Astrocyte (in vitro differentiated cells and primary cell): Measurements from ENCODE around the gene TPM3. TPM values are rescaled to one million over a fixed set of nuclear protein-coding genes. Genes with fewer than 3 reads are reported as not detected.
A peak's percentile ranks its signal among the peaks of the same experiment; 100 is the strongest.

ENCODE experiments used
- DNase-seq: peaks from one replicate; pipeline ENCODE4 v3.0.0-alpha.2; 2010; ENCODE audit warnings: low read depth
- FAIRE-seq: peaks from 2 replicates; lab custom pipeline; 2011; peaks lifted over from hg19 to GRCh38; lab: Jason Lieb, UNC
- H2AFZ ChIP-seq: 2 replicates; pipeline ENCODE4 v1.6.0; 2012; ENCODE audit warnings: low read depth, low read length, inconsistent platforms
- H3K27ac ChIP-seq: 2 replicates; pipeline ENCODE4 v1.5.1; 2011; ENCODE audit warnings: low read depth, low read length, inconsistent platforms
- H3K27me3 ChIP-seq: 2 replicates; pipeline ENCODE4 v1.6.0; 2011; ENCODE audit warnings: low read length, inconsistent platforms; ENCODE audit not compliant: insufficient read depth
- H3K36me3 ChIP-seq: 2 replicates; pipeline ENCODE4 v1.5.1; 2011; ENCODE audit warnings: low read length, inconsistent platforms; ENCODE audit not compliant: insufficient read depth
- H3K4me1 ChIP-seq: 2 replicates; pipeline ENCODE4 v1.5.1; 2011; ENCODE audit warnings: low read length, inconsistent platforms; ENCODE audit not compliant: insufficient read depth
- H3K4me2 ChIP-seq: 2 replicates; pipeline ENCODE4 v1.6.0; 2012; ENCODE audit warnings: low read length, inconsistent platforms
- H3K4me3 ChIP-seq: 2 replicates; pipeline ENCODE4 v1.5.1; 2011; ENCODE audit warnings: low read depth, mild to moderate bottlenecking, low read length, inconsistent platforms; ENCODE audit not compliant: insufficient read depth
- H3K79me2 ChIP-seq: 2 replicates; pipeline ENCODE4 v1.6.0; 2012; ENCODE audit warnings: mild to moderate bottlenecking, low read length, inconsistent platforms; ENCODE audit not compliant: insufficient read depth
- H3K9ac ChIP-seq: 2 replicates; pipeline ENCODE4 v1.6.0; 2012; ENCODE audit warnings: mild to moderate bottlenecking, low read length, inconsistent platforms
- H3K9me3 ChIP-seq: 2 replicates; pipeline ENCODE4 v1.5.1; 2012; ENCODE audit warnings: low read depth, mild to moderate bottlenecking, low read length, inconsistent platforms; ENCODE audit not compliant: insufficient read depth
- H4K20me1 ChIP-seq: 2 replicates; pipeline ENCODE4 v1.6.0; 2012; ENCODE audit warnings: low read length, inconsistent platforms; ENCODE audit not compliant: insufficient read depth
- H3K27ac Mint-ChIP-seq: one replicate; pipeline ENCODE4 v1.8.0; 2021; ENCODE audit warnings: mild to moderate bottlenecking, mixed read lengths; ENCODE audit not compliant: unreplicated experiment
- H3K27me3 Mint-ChIP-seq: one replicate; pipeline ENCODE4 v1.8.0; 2021; ENCODE audit warnings: low read depth, mixed read lengths; ENCODE audit not compliant: unreplicated experiment
- H3K36me3 Mint-ChIP-seq: one replicate; pipeline ENCODE4 v1.8.0; 2021; ENCODE audit warnings: low read depth, mixed read lengths; ENCODE audit not compliant: unreplicated experiment
- H3K4me1 Mint-ChIP-seq: one replicate; pipeline ENCODE4 v1.8.0; 2021; ENCODE audit warnings: low read depth, mixed read lengths; ENCODE audit not compliant: unreplicated experiment
- H3K4me3 Mint-ChIP-seq: one replicate; pipeline ENCODE4 v1.8.0; 2021; ENCODE audit warnings: mild to moderate bottlenecking, moderate library complexity, mixed read lengths; ENCODE audit not compliant: unreplicated experiment
- H3K9me3 Mint-ChIP-seq: one replicate; pipeline ENCODE4 v1.8.0; 2021; ENCODE audit warnings: mild to moderate bottlenecking, mixed read lengths; ENCODE audit not compliant: unreplicated experiment
- CTCF ChIP-seq: IDR thresholded peaks from 2 replicates; pipeline ENCODE4 v1.5.1; 2011; ENCODE audit warnings: low read depth, mild to moderate bottlenecking, inconsistent platforms, low read length, moderate library complexity; ENCODE audit not compliant: insufficient read depth
- EZH2 ChIP-seq: IDR thresholded peaks from 2 replicates; pipeline ENCODE4 v1.6.1; 2012; ENCODE audit warnings: mild to moderate bottlenecking, low read length, inconsistent platforms; ENCODE audit not compliant: insufficient read depth
- total RNA-seq: library from RNA; stranded (reverse); gene quantifications from 2 replicates; pipeline ENCODE4 v1.2.1, GENCODE V29; 2021

Gene TPM3
- total RNA-seq, 1 donor from 2014 or later: 687 TPM

GRCh38 chr1:154167461-154167860 lies 24.4 kb downstream of the TPM3 start:
- H3K9me3 ChIP-seq: no peaks in the 10 kb centered on the region
- no peaks in the 10 kb centered on the region for H3K27me3 ChIP-seq
- TF ChIP-seq EZH2: no peak
- no peak for TF ChIP-seq CTCF
- FAIRE-seq: no peak
- H2AFZ ChIP-seq: no peak overlapping the region
- DNase-seq: no peak
- peaks cover 97% of the 10 kb centered on the region for H4K20me1 ChIP-seq
- peaks cover 21% of the 10 kb centered on the region for H3K4me1 Mint-ChIP-seq
- H3K27ac ChIP-seq: no peak overlapping the region
- H3K4me2 ChIP-seq: no peak overlapping the region
- no peak overlapping the region for H3K9ac ChIP-seq
- peak overlapping the region; percentile 78 for H3K27ac Mint-ChIP-seq
- no peaks in the 10 kb centered on the region for H3K27me3 Mint-ChIP-seq
- peaks cover 79% of the 10 kb centered on the region for H3K79me2 ChIP-seq
- no peak overlapping the region for H3K4me3 Mint-ChIP-seq
- H3K36me3 ChIP-seq: peaks cover 87% of the 10 kb centered on the region
- H3K4me1 ChIP-seq: no peaks in the 10 kb centered on the region
- no peaks in the 10 kb centered on the region for H3K9me3 Mint-ChIP-seq
- H3K4me3 ChIP-seq: no peak overlapping the region
- peaks cover 49% of the 10 kb centered on the region for H3K36me3 Mint-ChIP-seq

GRCh38 chr1:154166207-154166606 lies 25.7 kb downstream of the TPM3 start:
- Mint-ChIP-seq H3K4me1 (peaks cover 13% of the 10 kb centered on the region), H3K27ac (no peak overlapping the region), H3K27me3 (no peaks in the 10 kb centered on the region), H3K4me3 (no peak overlapping the region), H3K36me3 (peaks cover 38% of the 10 kb centered on the region), H3K9me3 (no peaks in the 10 kb centered on the region)
- no peak for DNase-seq
- Histone ChIP-seq H3K79me2 (peaks cover 71% of the 10 kb centered on the region), H3K4me2 (no peak overlapping the region), H3K27me3 (no peaks in the 10 kb centered on the region), H3K4me3 (no peak overlapping the region), H3K27ac (no peak overlapping the region), H3K36me3 (peaks cover 83% of the 10 kb centered on the region), H3K9ac (no peak overlapping the region), H4K20me1 (peaks cover 95% of the 10 kb centered on the region), H2AFZ (no peak overlapping the region), H3K4me1 (no peaks in the 10 kb centered on the region), H3K9me3 (no peaks in the 10 kb centered on the region)
- TF ChIP-seq EZH2 (no peak), CTCF (no peak)
- no peak for FAIRE-seq

- Histone ChIP-seq H3K4me3 (no peak overlapping the region), H3K36me3 (peaks cover 71% of the 10 kb centered on the region), H3K79me2 (peaks cover 53% of the 10 kb centered on the region), H3K27me3 (no peaks in the 10 kb centered on the region), H3K9ac (no peak overlapping the region), H4K20me1 (peaks cover 84% of the 10 kb centered on the region), H3K27ac (no peak overlapping the region), H3K9me3 (no peaks in the 10 kb centered on the region), H3K4me2 (no peak overlapping the region), H2AFZ (no peak overlapping the region), H3K4me1 (peaks cover 6% of the 10 kb centered on the region)
- FAIRE-seq (no peak), DNase-seq (no peak)
- TF ChIP-seq EZH2 (no peak), CTCF (no peak)
- Mint-ChIP-seq H3K4me1 (peaks cover 37% of the 10 kb centered on the region), H3K4me3 (no peak overlapping the region), H3K27ac (no peak overlapping the region), H3K27me3 (no peaks in the 10 kb centered on the region), H3K36me3 (peaks cover 36% of the 10 kb centered on the region), H3K9me3 (no peaks in the 10 kb centered on the region)
These were observed 32.3 kb downstream of the TPM3 start for GRCh38 chr1:154159554-154159953.
